B cell (primary cell): ENCODE measurements around the gene CHADL. TPM values are rescaled to one million over a fixed set of nuclear protein-coding genes. Genes with fewer than 3 reads are reported as not detected.

Experiments
- ATAC-seq: fragments of 200-7000 bp; cut with Tn5 transposase; one replicate; pipeline ENCODE4 v1.10.0; 2021; ENCODE audit warnings: low read depth, mild to moderate bottlenecking, moderate number of reproducible peaks, moderate library complexity
- CTCF ChIA-PET: fragments of 350-600 bp; sonication (Branson Sonifier 250); formaldehyde crosslinking; loops from one replicate; lab custom pipeline; 2021; ENCODE audit warnings: antibody characterized with exemption, inconsistent platforms; lab: Charles Lee
- POLR2A ChIA-PET: fragments of 350-600 bp; sonication (Branson Sonifier 250); formaldehyde crosslinking; loops from one replicate; lab custom pipeline; 2021; ENCODE audit warnings: antibody characterized with exemption; lab: Charles Lee
- DNase-seq: peaks from one replicate; pipeline ENCODE4 v3.0.0; 2013
- H2AFZ ChIP-seq: 2 replicates; pipeline ENCODE4 v1.6.1; 2012; ENCODE audit warnings: mild to moderate bottlenecking, low read depth, low read length; ENCODE audit not compliant: insufficient read depth, poor library complexity, severe bottlenecking
- H3K27ac ChIP-seq, 2 donors: 1 replicate in 1 of 2; 2 replicates in 1 of 2; pipeline ENCODE4 v1.5.1; 2012 to 2013; ENCODE audit warnings: low read length in 2 of 2, mild to moderate bottlenecking in 2 of 2, moderate library complexity in 1 of 2
- H3K27me3 ChIP-seq, 4 experiments: fragments of 200-600 bp in 1 of 4; sonication (generic) in 1 of 4; replicated peaks in 1 of 4; 1 replicate in 2 of 4; 2 replicates in 2 of 4; pipeline versions ENCODE4 v1.6.1 to v1.7.0; 2013 to 2016; ENCODE audit warnings: low read length in 3 of 4, mild to moderate bottlenecking in 2 of 4, mixed read lengths in 1 of 4, moderate library complexity in 1 of 4; ENCODE audit not compliant: insufficient read depth in 4 of 4, control insufficient read depth in 3 of 4; ENCODE audit errors: control extremely low read depth in 1 of 4
- H3K36me3 ChIP-seq, 2 experiments: replicated peaks in 1 of 2; 1 replicate in 1 of 2; 2 replicates in 1 of 2; pipeline versions ENCODE4 v1.6.1 to v1.7.1; 2013; ENCODE audit warnings: low read length in 1 of 2; ENCODE audit not compliant: insufficient read depth in 2 of 2, control insufficient read depth in 1 of 2; ENCODE audit errors: control extremely low read depth in 1 of 2, extremely low read depth in 1 of 2
- H3K4me1 ChIP-seq, 2 donors: fragments of 200-600 bp in 1 of 2; sonication (generic) in 1 of 2; 1 replicate in 1 of 2; 2 replicates in 1 of 2; pipeline versions ENCODE4 v1.5.1 to v1.6.1; 2013 to 2017; ENCODE audit warnings: low read length in 2 of 2; ENCODE audit not compliant: control insufficient read depth in 2 of 2, insufficient read depth in 2 of 2
- H3K4me2 ChIP-seq: replicated peaks from 2 replicates; pipeline ENCODE3; 2012; ENCODE audit warnings: mild to moderate bottlenecking, low read depth, low read length; ENCODE audit not compliant: poor library complexity, severe bottlenecking
- H3K4me3 ChIP-seq, 5 experiments: fragments of 200-600 bp in 1 of 5; sonication (generic) in 1 of 5; 1 replicate in 3 of 5; 2 replicates in 2 of 5; pipeline versions ENCODE4 v1.5.1 to v1.7.0; 2011 to 2016; ENCODE audit warnings: low read length in 4 of 5, mild to moderate bottlenecking in 4 of 5, low read depth in 2 of 5, control low read depth in 1 of 5, moderate library complexity in 1 of 5; ENCODE audit not compliant: insufficient read depth in 1 of 5; ENCODE audit errors: control extremely low read depth in 1 of 5, extremely low read depth in 1 of 5
- H3K79me2 ChIP-seq: fragments of 200-600 bp; sonication (generic); one replicate; pipeline ENCODE4 v1.6.0; 2016; ENCODE audit warnings: low read length; ENCODE audit not compliant: control insufficient read depth, insufficient read depth
- H3K9ac ChIP-seq: fragments of 200-600 bp; sonication (generic); 2 replicates; pipeline ENCODE4 v1.6.1; 2017; ENCODE audit warnings: mild to moderate bottlenecking, low read length, moderate library complexity
- H3K9me3 ChIP-seq, 3 donors: one replicate each; pipeline versions ENCODE4 v1.6.1 to v1.7.1; 2013; ENCODE audit warnings: low read length in 2 of 3; ENCODE audit not compliant: control insufficient read depth in 2 of 3, insufficient read depth in 1 of 3; ENCODE audit errors: control extremely low read depth in 1 of 3
- H4K20me1 ChIP-seq: 2 replicates; pipeline ENCODE4 v1.6.0; 2012; ENCODE audit warnings: mild to moderate bottlenecking, low read length; ENCODE audit not compliant: insufficient read depth, control insufficient read depth, poor library complexity, severe bottlenecking
- H3K27ac Mint-ChIP-seq: one replicate; pipeline ENCODE4 v1.8.0; 2021; ENCODE audit warnings: mixed read lengths
- H3K27me3 Mint-ChIP-seq: one replicate; pipeline ENCODE4 v1.8.0; 2021; ENCODE audit warnings: mixed read lengths
- H3K4me1 Mint-ChIP-seq: one replicate; pipeline ENCODE4 v1.8.0; 2021; ENCODE audit warnings: mixed read lengths
- H3K4me3 Mint-ChIP-seq: one replicate; pipeline ENCODE4 v1.8.0; 2021; ENCODE audit warnings: mixed read lengths
- H3K9me3 Mint-ChIP-seq: one replicate; pipeline ENCODE4 v1.8.0; 2022; ENCODE audit warnings: mixed read lengths; ENCODE audit not compliant: insufficient read depth
- CTCF ChIP-seq: fragments of 200-600 bp; IDR thresholded peaks from one replicate; pipeline ENCODE4 v1.8.0; 2022; ENCODE audit warnings: antibody characterized with exemption, mild to moderate bottlenecking
- EZH2 ChIP-seq: IDR thresholded peaks from 2 replicates; pipeline ENCODE4 v1.6.1; 2012; ENCODE audit warnings: borderline replicate concordance, low read depth, mild to moderate bottlenecking, moderate library complexity, low read length; ENCODE audit not compliant: insufficient read depth, poor library complexity, severe bottlenecking
- WGBS: methylation state at CpG from one replicate; pipeline ENCODE4 v1.1.5; 2013; ENCODE audit warnings: missing lambda C conversion rate; ENCODE audit not compliant: insufficient coverage; 5-methylcytosine and 5-hydroxymethylcytosine counted together
- intact Hi-C: fragments of 100-400 bp; cut with micrococcal nuclease; formaldehyde crosslinking; loops from one replicate; pipeline ENCODE4 v1.10.0; 2022
- polyA plus RNA-seq: library from polyadenylated mRNA; depleted of rRNA; stranded (reverse); fragments of >200 nt; gene quantifications from 2 replicates; pipeline ENCODE4 v1.2.3, GENCODE V29; 2012
- total RNA-seq, 2 donors: library from RNA; stranded (reverse); fragments of 120-200 nt in 1 of 2; gene quantifications; 1 replicate in 1 of 2; 2 replicates in 1 of 2; pipeline versions ENCODE4 v1.2.3 to v1.2.4, GENCODE V29; 2013 to 2022

CHADL gene
- total and polyA plus RNA-seq, 2 donors (not counting 1 experiment from before 2014, with no cell fraction given) = 0.07 to 0.59 TPM

- H3K27ac ChIP-seq = no peak overlapping the region
- no peaks in the 10 kb centered on the region for H3K27me3 ChIP-seq
- H3K9me3 Mint-ChIP-seq = no peaks in the 10 kb centered on the region
- H3K9ac ChIP-seq = no peak overlapping the region
- peaks cover 28% of the 10 kb centered on the region for H3K4me1 Mint-ChIP-seq
- DNase-seq = no peak
- ChIA-PET CTCF (interaction anchor here (0.7 to 2.4 kb wide), 4 partner anchors 17 to 410 kb away, joined by 3 to 16 read pairs (median 4); partner anchors contain the start of genes EP300 and ZC3H7B), POLR2A (no interaction called here)
- no peak overlapping the region for H3K4me3 ChIP-seq
- H3K36me3 ChIP-seq = peaks cover 2 to 20% of the 10 kb centered on the region in 2 experiments
- H3K27me3 Mint-ChIP-seq = no peaks in the 10 kb centered on the region
- no peak overlapping the region for H3K27ac Mint-ChIP-seq
- peaks cover 20% of the 10 kb centered on the region for H4K20me1 ChIP-seq
- H3K4me3 Mint-ChIP-seq = peak overlapping the region; percentile 100
- H3K79me2 ChIP-seq = peaks cover 58% of the 10 kb centered on the region
- H3K9me3 ChIP-seq = no peaks in the 10 kb centered on the region
- TF ChIP-seq EZH2 (no peak), CTCF (no peak)
- intact Hi-C loops = no loop called here
- H3K4me2 ChIP-seq = peak overlapping the region; percentile 93
- WGBS = 100% methylated on average over 4 of the region's 10 CpGs
- H3K4me1 ChIP-seq = peaks cover 12 to 16% of the 10 kb centered on the region in 2 donors
- H2AFZ ChIP-seq = no peak overlapping the region
- no peak for ATAC-seq
Observed at GRCh38 chr22:41284465-41284864, 43.7 kb upstream of the CHADL start.

GRCh38 chr22:41280854-41281253, 40.1 kb upstream of the CHADL start:
- POLR2A ChIA-PET = no interaction called here
- 100% methylated on average over 2 of the region's 2 CpGs for WGBS

More at GRCh38 chr22:41280854-41281253, 40.1 kb upstream of the CHADL start:
- Mint-ChIP-seq H3K27ac (no peak overlapping the region), H3K9me3 (no peaks in the 10 kb centered on the region), H3K4me1 (peaks cover 16% of the 10 kb centered on the region), H3K27me3 (no peaks in the 10 kb centered on the region), H3K4me3 (no peak overlapping the region)
- Histone ChIP-seq H3K9ac (no peak overlapping the region), H3K4me1 (peaks cover 8 to 12% of the 10 kb centered on the region in 2 donors), H3K4me2 (no peak overlapping the region), H3K9me3 (no peaks in the 10 kb centered on the region), H3K27me3 (no peaks in the 10 kb centered on the region), H2AFZ (no peak overlapping the region), H3K27ac (no peak overlapping the region), H3K36me3 (peaks cover 6 to 29% of the 10 kb centered on the region in 2 experiments), H4K20me1 (peaks cover 20% of the 10 kb centered on the region), H3K79me2 (peaks cover 71% of the 10 kb centered on the region), H3K4me3 (no peak overlapping the region)
- CTCF ChIA-PET = no interaction called here
- TF ChIP-seq EZH2 (no peak), CTCF (no peak)
- intact Hi-C loops = no loop called here
- no peak for DNase-seq
- ATAC-seq = no peak
